ENCODE results near the gene UAP1. TPM values are rescaled to one million over a fixed set of nuclear protein-coding genes. Genes with fewer than 3 reads are reported as not detected.
A peak's percentile ranks its signal among the peaks of the same experiment; 100 is the strongest.

Gene UAP1
- total and polyA plus RNA-seq, 9 donors, result 26.5 to 42.2 (median 30.3) TPM

DNA sequence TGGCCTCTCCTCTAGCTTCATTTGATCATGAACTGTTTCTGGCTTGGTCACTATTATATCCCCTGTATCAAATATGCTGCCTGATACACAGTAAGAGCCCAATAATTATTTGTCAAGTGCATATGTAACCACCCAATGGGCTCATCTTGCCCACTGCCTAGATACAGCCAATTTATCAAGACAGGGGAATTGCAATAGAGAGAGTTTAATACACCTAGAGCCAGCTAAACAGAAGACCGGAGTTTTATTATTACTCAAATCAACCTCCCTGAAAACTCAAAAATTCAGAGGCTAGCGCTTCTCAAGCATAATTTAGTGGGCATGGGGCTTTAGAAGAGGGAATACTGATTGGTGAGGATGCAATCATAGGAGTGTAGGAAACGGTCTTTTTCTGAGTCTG lies 18.3 kb upstream of the UAP1 start:
- H3K27ac ChIP-seq (ENCODE audit: low read length), result no peak overlapping the region
- H3K4me3 ChIP-seq (ENCODE audit: low read length), result no peak overlapping the region
- WGBS (ENCODE audit: insufficient coverage), result 88% methylated on average over 2 of the region's 3 CpGs
- DNase-seq, result no peak
- H3K4me1 ChIP-seq (ENCODE audit: control insufficient read depth, insufficient read depth, low read length), result peaks cover 3% of the 10 kb centered on the region
- H3K9me3 ChIP-seq (replicated peaks; ENCODE audit: control insufficient read depth, low read depth, low read length), result no peaks in the 10 kb centered on the region
- no peaks in the 10 kb centered on the region for H3K27me3 ChIP-seq (ENCODE audit: control insufficient read depth, insufficient read depth, low read length)
- H3K36me3 ChIP-seq (ENCODE audit: control insufficient read depth, insufficient read depth, low read length), result no peaks in the 10 kb centered on the region

DNA sequence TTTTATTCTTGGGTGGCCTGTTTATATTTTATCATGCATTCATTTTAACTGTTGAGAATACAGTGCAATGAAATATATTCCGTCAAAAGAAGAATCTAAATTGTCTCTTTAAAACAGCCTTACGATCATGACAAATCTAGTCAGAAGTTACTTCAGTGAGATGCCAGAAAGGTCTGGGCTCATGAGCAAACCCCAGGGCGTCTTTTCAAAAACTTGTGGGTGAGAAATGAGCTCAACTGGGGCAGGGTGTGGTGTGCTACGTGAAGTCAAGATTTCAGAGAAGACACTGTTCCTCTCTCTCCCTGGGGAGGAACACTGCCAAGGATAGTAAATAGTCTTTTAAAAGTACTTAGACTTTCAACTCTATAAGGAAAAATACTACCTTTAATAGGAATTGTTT lies 13.4 kb upstream of the UAP1 start:
- no peaks in the 10 kb centered on the region for H3K4me1 ChIP-seq (ENCODE audit: control insufficient read depth, insufficient read depth, low read length)
- no peaks in the 10 kb centered on the region for H3K9me3 ChIP-seq (replicated peaks; ENCODE audit: control insufficient read depth, low read depth, low read length)
- peak; percentile 64 for DNase-seq
- H3K4me3 ChIP-seq (ENCODE audit: low read length), result no peak overlapping the region
- no peaks in the 10 kb centered on the region for H3K27me3 ChIP-seq (ENCODE audit: control insufficient read depth, insufficient read depth, low read length)
- no peak overlapping the region for H3K27ac ChIP-seq (ENCODE audit: low read length)
- no peaks in the 10 kb centered on the region for H3K36me3 ChIP-seq (ENCODE audit: control insufficient read depth, insufficient read depth, low read length)
- WGBS (ENCODE audit: insufficient coverage), result 83% methylated on average over 1 of the region's 4 CpGs

DNA sequence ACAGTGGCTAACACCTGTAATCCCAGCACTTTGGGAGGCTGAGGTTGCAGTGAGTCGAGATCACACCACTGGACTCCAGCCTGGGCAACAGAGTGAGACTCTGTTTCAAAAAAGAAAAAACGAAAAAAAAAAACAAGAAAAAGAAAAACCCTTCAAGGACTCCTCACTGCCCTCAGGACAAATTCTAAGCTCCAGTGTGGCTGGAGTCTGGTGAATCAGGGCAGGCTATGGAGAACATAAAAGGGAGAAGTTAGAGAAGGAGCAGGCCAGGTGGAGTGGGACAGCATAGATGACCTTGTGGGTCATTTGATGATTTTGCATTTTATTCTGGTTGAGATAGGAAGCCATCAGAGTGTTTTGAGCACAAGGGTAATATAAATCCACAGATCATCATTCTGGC lies 12.5 kb upstream of the UAP1 start:
- Histone ChIP-seq H3K4me3 (ENCODE audit: low read length) (no peak overlapping the region), H3K27ac (ENCODE audit: low read length) (no peak overlapping the region), H3K36me3 (ENCODE audit: control insufficient read depth, insufficient read depth, low read length) (no peaks in the 10 kb centered on the region), H3K4me1 (ENCODE audit: control insufficient read depth, insufficient read depth, low read length) (no peaks in the 10 kb centered on the region), H3K27me3 (ENCODE audit: control insufficient read depth, insufficient read depth, low read length) (no peaks in the 10 kb centered on the region), H3K9me3 (replicated peaks; ENCODE audit: control insufficient read depth, low read depth, low read length) (no peaks in the 10 kb centered on the region)
- no peak for DNase-seq
- no CpG with 5 or more reads among the region's 2 CpGs for WGBS (ENCODE audit: insufficient coverage)

DNA sequence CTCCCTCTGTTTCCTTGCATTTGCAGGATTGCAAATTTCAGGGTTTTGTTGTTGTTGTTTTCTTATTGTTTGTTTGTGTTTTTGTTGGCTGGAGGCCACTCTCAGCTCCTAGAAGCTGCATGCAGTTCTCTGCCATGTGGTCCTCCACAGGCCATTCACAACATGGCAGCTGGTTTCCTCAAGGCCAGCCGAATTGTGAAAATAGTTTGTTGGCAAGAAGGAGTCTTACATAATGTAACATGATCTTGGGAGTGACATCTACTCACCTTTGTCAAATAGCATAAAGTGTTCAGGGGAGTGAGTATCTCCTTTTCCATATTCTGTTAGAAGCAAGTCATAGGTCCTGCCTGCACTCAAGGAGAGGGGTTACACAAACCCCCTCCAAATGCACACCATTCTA lies 10.6 kb upstream of the UAP1 start:
- Histone ChIP-seq H3K9me3 (replicated peaks; ENCODE audit: control insufficient read depth, low read depth, low read length) (no peaks in the 10 kb centered on the region), H3K27me3 (ENCODE audit: control insufficient read depth, insufficient read depth, low read length) (no peaks in the 10 kb centered on the region), H3K4me1 (ENCODE audit: control insufficient read depth, insufficient read depth, low read length) (no peaks in the 10 kb centered on the region), H3K4me3 (ENCODE audit: low read length) (no peak overlapping the region), H3K27ac (ENCODE audit: low read length) (no peak overlapping the region), H3K36me3 (ENCODE audit: control insufficient read depth, insufficient read depth, low read length) (no peaks in the 10 kb centered on the region)
- WGBS (ENCODE audit: insufficient coverage), result no CpG with 5 or more reads among the region's 1 CpG
- no peak for DNase-seq

DNA sequence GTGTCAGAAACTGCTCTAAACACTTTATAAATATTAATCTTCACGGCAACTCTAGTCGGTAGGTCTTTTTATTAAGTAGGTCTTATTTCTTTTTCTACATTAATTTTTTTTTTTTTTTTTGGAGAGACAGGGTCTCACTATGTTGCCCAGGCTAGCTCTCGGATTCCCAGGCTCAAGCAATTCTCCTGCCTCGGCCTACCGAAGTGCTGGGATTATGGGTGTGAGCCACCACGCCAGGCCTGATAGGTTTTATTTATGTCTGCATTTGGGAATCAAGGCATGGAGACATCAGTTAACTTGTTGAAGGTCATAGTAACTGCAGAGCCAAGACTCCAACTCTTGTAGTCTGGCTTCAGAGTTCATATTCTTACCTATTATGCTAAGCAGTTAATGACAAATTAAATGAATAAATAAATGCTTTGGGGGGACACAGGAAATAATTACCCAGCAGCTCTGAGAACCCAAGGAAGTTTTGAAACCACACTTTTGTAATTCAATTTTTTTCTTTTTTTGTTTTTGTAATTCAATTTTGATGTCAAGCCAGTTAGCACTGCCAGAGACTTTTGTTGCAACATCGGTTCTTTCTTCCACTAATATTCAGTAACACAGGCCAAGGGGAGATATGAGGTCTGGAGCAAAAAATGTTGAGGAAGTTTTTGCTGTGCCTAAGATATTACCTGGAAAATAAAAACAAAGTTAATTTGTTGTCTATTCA lies 9.4 kb upstream of the UAP1 start:
- no peak overlapping the region for H3K4me3 ChIP-seq (ENCODE audit: low read length)
- no peaks in the 10 kb centered on the region for H3K4me1 ChIP-seq (ENCODE audit: control insufficient read depth, insufficient read depth, low read length)
- no CpG with 5 or more reads among the region's 7 CpGs for WGBS (ENCODE audit: insufficient coverage)
- H3K27ac ChIP-seq (ENCODE audit: low read length), result no peak overlapping the region
- no peaks in the 10 kb centered on the region for H3K9me3 ChIP-seq (replicated peaks; ENCODE audit: control insufficient read depth, low read depth, low read length)
- peak; percentile 56 for DNase-seq
- H3K36me3 ChIP-seq (ENCODE audit: control insufficient read depth, insufficient read depth, low read length), result no peaks in the 10 kb centered on the region
- H3K27me3 ChIP-seq (ENCODE audit: control insufficient read depth, insufficient read depth, low read length), result no peaks in the 10 kb centered on the region

DNA sequence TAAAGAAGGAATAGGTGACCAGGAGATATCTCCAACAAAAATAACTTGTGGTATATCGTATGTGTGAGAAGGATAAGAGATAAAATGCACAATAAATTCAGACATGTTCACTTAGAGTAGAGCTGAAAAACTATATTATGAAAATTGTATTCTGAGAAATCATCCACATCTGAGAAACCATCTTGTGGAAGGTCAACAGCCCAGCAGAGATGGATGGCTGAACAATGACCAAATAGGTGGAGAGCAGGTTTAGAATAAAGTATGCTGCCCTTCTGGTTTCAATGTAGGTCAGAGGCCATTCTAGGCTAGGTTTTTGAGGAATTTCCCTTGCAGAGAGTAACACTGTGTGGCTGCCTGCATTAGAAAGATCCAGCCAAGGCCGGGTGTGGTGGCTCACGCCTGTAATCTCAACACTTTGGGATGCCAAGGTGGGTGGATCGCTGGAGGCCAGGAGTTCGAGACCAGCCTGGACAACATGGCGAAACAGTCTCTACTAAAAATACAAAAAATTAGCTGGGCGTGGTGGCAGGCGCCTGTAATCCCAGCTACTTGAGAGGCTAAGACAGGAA lies 8.8 kb upstream of the UAP1 start:
- no peaks in the 10 kb centered on the region for H3K27me3 ChIP-seq (ENCODE audit: control insufficient read depth, insufficient read depth, low read length)
- H3K4me1 ChIP-seq (ENCODE audit: control insufficient read depth, insufficient read depth, low read length), result no peaks in the 10 kb centered on the region
- no peaks in the 10 kb centered on the region for H3K9me3 ChIP-seq (replicated peaks; ENCODE audit: control insufficient read depth, low read depth, low read length)
- WGBS (ENCODE audit: insufficient coverage), result 84% methylated on average over 4 of the region's 8 CpGs
- H3K4me3 ChIP-seq (ENCODE audit: low read length), result no peak overlapping the region
- DNase-seq, result no peak
- H3K27ac ChIP-seq (ENCODE audit: low read length), result no peak overlapping the region
- H3K36me3 ChIP-seq (ENCODE audit: control insufficient read depth, insufficient read depth, low read length), result no peaks in the 10 kb centered on the region

DNA sequence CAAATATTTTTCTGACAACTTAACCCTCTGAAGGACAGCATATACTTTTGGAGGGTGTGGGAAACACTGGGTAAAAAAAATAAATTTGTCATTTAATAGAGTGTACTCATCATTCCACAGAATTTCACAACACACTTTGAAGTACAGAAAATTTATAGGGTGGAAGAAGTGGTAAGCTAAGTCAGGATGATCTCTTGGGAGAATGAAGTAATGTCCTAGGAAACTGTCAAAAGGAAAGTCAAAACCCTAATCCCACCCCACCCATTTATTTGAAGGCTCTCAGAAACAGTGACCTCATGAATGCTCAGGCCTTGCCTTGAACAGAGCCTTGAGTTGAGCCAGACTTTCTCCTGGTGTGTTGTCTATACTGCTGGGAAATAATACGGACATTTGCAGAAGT lies 7.3 kb upstream of the UAP1 start:
- no peak overlapping the region for H3K4me3 ChIP-seq (ENCODE audit: low read length)
- peak overlapping the region; percentile 7 for H3K27ac ChIP-seq (ENCODE audit: low read length)
- H3K36me3 ChIP-seq (ENCODE audit: control insufficient read depth, insufficient read depth, low read length), result no peaks in the 10 kb centered on the region
- WGBS (ENCODE audit: insufficient coverage), result no CpG with 5 or more reads among the region's 1 CpG
- DNase-seq, result peak; percentile 40
- H3K27me3 ChIP-seq (ENCODE audit: control insufficient read depth, insufficient read depth, low read length), result no peaks in the 10 kb centered on the region
- no peaks in the 10 kb centered on the region for H3K9me3 ChIP-seq (replicated peaks; ENCODE audit: control insufficient read depth, low read depth, low read length)
- H3K4me1 ChIP-seq (ENCODE audit: control insufficient read depth, insufficient read depth, low read length), result no peaks in the 10 kb centered on the region

DNA sequence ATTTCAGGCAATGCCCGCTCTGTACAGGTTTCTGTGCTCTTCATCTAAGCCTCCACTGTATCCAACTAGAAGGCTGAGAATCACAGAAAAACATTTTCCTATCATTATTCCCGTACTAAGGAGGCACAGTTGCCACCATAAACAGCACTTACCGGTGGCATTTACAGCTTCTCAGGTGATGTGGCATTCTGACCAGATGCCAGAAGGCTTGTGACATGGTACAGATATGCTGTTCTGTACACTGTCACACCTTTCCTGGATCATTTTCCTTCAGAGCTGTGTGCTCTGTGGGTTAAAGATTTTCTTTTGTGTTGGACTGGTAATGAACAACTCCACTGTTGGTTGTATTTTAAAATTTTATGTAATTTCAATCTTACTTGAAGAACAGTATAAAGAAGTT lies 4.0 kb upstream of the UAP1 start:
- H3K4me3 ChIP-seq (ENCODE audit: low read length), result no peak overlapping the region
- peaks cover 8% of the 10 kb centered on the region for H3K4me1 ChIP-seq (ENCODE audit: control insufficient read depth, insufficient read depth, low read length)
- no peaks in the 10 kb centered on the region for H3K27me3 ChIP-seq (ENCODE audit: control insufficient read depth, insufficient read depth, low read length)
- no peak for DNase-seq
- H3K9me3 ChIP-seq (replicated peaks; ENCODE audit: control insufficient read depth, low read depth, low read length), result no peaks in the 10 kb centered on the region
- 80% methylated on average over 1 of the region's 3 CpGs for WGBS (ENCODE audit: insufficient coverage)
- H3K36me3 ChIP-seq (ENCODE audit: control insufficient read depth, insufficient read depth, low read length), result no peaks in the 10 kb centered on the region
- no peak overlapping the region for H3K27ac ChIP-seq (ENCODE audit: low read length)

DNA sequence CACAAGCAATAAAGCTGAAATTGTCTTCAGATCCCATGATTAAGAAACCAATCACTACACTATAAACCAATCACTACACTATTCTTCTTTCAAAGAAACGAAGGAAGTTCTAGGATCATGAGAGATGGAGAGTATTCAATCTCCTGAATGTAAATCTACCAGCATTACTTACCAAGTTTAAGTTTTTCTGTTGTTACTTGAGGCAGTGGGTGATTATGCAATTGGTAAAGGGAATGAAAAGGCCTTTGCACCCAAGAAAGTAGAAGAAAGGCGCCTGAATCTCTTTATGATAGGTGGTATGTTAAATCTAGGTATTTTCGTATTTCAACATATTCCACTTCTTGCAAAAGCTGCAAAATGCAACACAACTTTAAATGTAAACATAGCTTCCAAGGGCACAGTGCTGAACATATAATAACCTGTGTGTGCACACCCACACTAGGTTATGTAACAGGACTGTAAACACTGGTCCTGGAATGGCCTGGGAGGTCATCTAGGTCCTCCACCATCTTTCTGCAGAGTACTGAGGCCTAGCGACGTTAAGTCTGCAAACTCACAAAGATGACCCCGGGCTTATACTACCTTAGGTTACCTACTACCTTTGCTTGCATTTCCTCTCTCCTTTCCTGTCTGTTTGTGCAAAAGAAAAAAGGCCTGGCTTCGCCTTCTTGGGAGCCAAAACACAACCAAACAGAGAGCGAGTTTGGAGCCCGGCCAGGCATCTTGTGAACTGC lies 1.1 kb upstream of the UAP1 start:
- no peaks in the 10 kb centered on the region for H3K27me3 ChIP-seq (ENCODE audit: control insufficient read depth, insufficient read depth, low read length)
- DNase-seq, result peak; percentile 87

DNA sequence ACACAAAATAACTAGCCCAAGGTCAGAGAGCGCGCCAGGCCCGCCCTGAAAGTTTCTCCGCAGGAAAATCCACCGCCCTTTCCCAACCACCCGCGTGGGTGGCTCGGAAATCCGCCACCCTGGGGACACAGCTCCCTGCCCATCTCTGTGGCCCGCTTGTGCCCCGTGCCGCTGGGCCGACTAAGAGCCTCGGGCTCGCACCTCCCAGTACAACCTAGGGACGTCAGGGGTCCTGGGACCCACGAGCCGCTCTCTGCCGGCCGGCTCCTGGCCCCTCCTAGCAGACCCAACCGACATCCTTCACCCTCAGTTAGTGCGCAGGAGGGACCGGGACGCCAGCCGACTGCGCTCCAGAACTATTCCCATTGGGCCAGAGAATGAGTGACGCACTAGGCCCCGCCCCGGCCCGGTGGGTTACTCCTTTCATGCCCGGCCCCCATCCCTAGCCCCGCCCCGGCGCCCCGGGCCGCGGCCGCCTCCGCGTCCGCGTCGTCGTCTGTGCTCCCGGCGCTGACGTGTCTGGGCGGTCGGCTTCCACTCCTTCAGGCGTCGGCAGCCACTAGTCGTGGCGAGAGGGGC lies 396 bp upstream of the UAP1 start:
- H3K4me3 ChIP-seq (ENCODE audit: low read length), result peak overlapping the region; percentile 89
- no peaks in the 10 kb centered on the region for H3K27me3 ChIP-seq (ENCODE audit: control insufficient read depth, insufficient read depth, low read length)
- WGBS (ENCODE audit: insufficient coverage), result under 1% methylated on average over 48 of the region's 53 CpGs
- peaks cover 11% of the 10 kb centered on the region for H3K4me1 ChIP-seq (ENCODE audit: control insufficient read depth, insufficient read depth, low read length)
- DNase-seq, result peak; percentile 99
- H3K9me3 ChIP-seq (replicated peaks; ENCODE audit: control insufficient read depth, low read depth, low read length), result no peaks in the 10 kb centered on the region
- H3K27ac ChIP-seq (ENCODE audit: low read length), result peak overlapping the region; percentile 97
- peaks cover 3% of the 10 kb centered on the region for H3K36me3 ChIP-seq (ENCODE audit: control insufficient read depth, insufficient read depth, low read length)

More for the DNA sequence above, 1.1 kb upstream of the UAP1 start:
- Histone ChIP-seq H3K4me1 (ENCODE audit: control insufficient read depth, insufficient read depth, low read length) (peaks cover 11% of the 10 kb centered on the region), H3K9me3 (replicated peaks; ENCODE audit: control insufficient read depth, low read depth, low read length) (no peaks in the 10 kb centered on the region), H3K4me3 (ENCODE audit: low read length) (peak overlapping the region; percentile 80), H3K27ac (ENCODE audit: low read length) (peak overlapping the region; percentile 97), H3K36me3 (ENCODE audit: control insufficient read depth, insufficient read depth, low read length) (no peaks in the 10 kb centered on the region)
- 34% methylated on average over 5 of the region's 9 CpGs for whole genome bisulfite sequencing (ENCODE audit: insufficient coverage)
